Activated CD8-positive, alpha-beta memory T cell treated with anti-CD3 and anti-CD28 coated beads for 1 hour (primary cell): ENCODE measurements around the gene NUP155.
"Not testable (repeated sequence)": the region's sequence is repeated elsewhere in the genome, so short reads cannot be mapped to it uniquely, and the experiment has no call there.

Experiments
- DNase-seq, 2 donors: peaks; one replicate each; pipeline ENCODE4 v3.0.0-alpha.2; 2020; ENCODE audit warnings: low read depth in 1 of 2; ENCODE audit errors: extremely low read depth in 1 of 2

Gene NUP155

DNA sequence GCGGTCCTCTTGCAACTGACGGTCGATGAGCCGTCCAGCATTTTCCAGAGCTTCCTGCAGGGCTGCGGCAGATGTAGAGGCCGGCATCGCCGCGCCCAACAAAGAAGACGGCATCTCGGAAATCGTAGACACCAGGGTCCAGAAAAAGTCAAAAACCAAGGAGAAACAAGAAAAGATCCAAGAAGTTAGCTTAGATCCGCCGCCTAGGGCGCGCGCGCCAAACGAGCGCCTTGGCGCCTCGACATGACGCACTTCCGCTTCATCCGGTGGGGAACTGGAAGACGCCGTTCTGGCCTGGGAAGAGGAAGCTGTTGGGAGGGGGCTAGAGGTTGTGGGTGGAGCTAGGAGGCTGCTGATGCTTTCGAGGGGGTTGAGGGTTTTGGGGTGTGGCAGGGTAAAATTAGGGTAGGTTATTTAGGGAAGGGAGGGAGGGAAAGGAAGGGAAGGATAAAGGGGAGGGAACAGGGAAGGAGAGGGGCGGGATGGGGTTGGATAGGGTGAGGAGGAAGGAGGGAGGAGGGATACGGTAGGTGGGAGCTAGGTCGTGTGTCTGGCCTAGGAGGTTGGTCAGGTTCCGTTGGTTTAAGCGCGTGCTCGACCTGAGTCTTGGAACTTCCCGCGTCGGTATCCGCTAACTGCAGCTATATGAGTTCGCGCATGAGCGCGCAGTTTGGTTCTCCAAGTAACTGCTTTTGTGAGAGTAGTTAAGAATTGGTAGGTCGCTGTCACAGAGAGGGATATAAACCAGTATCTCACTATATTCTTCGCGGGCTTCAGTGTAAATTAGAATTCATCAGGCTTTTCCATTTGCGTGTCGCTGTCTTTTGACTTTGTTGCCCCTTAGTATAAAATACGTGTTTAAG lies at the start of gene NUP155:
TSS of gene NUP155 (minus strand) at position 243 of the 863 bp plus-strand sequence. CDS start at position 114, 129 bp downstream.
- peak; percentile 71 to 83 for DNase-seq

DNA sequence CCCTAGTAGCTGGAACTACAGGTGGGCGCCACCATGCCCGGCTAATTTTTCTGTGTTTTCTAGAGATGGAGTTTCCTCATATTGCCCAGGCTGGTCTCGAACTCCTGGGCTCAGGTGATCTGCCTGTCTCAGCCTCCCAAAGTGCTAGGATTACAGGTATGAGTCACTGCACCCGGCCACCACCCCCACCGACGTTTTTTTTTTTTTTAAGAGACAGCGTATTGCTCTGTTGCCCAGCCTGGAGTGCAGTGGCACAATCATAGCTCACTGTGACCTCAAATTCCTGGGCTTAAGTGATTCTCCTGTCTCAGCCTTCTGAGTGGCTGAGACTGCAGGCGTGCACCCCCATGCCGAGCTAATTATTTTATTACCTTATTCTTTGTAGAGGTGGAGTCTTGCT lies 46.4 kb upstream of the NUP155 start:
- no peak for DNase-seq

DNA sequence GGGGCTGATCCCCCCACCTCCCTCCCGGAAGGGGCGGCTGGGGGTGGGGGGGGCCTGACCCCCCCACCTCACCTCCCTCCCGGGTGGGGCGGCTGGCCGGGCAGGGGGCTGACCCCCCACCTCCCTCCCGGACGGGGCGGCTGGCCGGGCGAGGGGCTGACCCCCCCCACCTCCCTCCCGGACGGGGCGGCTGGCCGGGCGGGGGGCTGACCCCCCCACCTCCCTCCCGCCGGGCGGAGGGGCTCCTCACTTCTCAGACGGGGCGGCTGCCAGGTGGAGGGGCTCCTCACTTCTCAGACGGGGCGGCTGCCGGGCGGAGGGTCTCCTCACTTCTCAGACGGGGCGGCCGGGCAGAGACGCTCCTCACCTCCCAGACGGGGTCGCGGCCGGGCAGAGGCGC lies 44.5 kb upstream of the NUP155 start:
- not testable (repeated sequence) for DNase-seq

DNA sequence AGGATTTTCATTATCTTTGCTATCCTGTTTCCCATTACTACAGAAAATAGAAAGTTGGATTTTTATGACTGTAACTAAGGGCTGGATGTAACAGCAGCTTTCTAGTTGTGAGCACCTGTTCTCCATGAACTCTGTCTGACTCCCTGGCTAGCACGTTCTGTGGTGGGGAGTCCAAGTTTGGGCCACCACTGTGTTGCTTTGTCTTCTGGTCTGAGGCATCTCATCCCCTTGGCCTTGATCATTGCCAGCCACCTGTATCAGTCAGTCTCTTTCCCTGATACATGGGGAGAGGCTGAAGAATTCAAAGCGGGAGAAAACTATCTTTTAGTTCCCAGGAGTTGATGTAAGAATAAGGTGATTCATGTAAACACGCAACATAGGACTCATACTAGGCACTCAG lies 41.6 kb upstream of the NUP155 start:
- DNase-seq = no peak

DNA sequence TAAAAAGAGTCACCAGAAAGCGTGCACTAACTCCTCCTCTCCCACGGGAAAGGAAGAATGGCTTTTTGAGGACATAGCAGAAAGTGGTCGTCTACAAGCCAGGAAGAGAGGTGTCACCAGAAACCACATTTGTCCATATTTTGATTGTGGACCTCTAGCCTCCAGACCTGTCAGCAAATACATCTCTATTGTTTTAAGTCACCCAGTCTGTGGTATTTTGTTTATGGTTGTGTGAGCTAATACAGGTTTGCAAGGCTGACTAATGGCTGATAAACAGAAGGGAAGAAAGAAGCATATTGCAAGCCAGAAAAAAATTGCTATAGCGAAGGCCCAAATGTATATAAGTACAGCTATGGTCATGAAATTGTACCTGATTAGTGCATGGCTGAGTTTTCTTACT lies 29.6 kb upstream of the NUP155 start:
- DNase-seq = no peak

DNA sequence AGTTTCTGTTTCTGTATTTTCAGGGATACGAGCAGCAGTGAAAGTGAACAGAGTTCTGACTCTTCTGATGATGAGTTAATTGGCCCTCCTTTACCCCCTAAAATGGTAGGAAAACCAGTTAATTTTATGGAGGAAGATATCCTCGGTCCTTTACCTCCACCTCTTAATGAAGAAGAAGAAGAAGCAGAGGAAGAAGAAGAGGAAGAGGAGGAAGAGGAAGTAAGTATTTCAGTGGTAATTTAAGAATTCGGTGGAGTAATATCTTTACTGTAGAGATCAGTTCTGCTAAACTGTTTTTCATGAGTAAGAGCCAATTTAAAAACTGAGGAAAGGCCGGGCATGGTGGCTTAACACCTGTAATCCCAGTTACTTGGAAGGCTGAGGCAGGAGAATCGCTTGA lies 25.4 kb upstream of the NUP155 start:
- no peak for DNase-seq

DNA sequence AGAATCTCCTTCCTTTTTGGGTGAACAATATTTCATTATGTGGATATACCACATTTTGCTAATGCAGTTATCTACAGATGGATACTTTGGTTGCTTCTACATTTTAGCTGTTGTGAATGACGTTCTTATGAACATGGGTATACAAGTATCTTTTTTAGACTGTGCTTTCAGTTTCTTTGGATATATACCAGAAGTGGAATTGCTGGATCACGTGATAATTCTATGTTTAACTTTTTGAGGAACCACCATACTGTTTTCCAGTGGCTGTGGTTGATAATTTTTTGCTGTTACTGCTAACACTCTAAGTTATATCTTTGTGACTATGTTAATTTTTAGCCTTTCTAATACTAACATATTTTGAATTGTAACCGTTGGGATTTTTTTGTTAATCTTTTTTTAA lies 20.7 kb upstream of the NUP155 start:
- DNase-seq = no peak

DNA sequence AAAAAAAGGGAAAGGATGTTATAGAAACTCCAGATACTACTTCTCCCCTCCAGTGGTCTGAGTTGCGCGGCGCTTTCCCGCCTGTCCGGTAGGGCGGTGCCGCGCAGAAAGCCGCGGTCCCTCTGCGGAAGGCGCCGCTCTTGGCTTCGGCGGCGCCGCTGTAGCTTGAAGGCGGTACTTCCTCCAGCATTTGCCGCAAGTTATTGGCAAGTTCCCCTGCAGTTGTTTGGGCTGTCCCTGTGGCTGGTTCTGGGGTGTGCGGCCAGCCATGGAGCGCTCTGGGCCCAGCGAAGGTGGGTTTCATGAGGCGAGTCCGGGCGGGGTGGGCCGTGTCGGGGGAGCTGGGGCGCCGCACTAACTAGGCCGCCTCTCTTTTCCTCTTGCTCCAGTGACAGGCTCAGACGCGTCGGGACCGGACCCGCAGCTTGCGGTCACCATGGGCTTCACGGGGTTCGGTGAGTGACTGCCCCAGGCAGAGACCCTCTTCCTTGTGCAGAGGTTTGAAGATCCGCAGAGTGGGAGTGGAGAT lies 8.3 kb upstream of the NUP155 start, which contains the start of gene WDR70:
TSS of gene WDR70 (plus strand) at position 219 of the 529 bp plus-strand sequence. CDS start at position 269, 50 bp downstream.
- DNase-seq = peak; percentile 46 to 67

DNA sequence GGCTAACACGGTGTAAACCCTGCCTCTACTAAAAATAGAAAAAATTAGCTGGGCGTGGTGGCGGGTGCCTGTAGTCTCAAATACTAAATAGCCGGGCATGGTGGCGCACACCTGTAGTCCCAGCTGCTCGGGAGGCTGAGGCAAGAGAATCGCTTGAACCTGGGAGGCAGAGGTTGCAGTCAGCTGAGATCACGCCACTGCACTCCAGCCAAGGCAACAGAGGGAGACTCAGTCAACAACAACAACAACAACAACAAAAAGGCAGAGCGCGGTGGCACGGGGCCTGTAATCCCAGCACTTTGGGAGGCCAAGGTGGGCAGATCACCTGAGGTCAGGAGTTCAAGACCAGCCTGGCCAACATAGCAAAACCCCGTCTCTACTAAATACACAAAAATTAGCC lies 7.2 kb upstream of the NUP155 start:
- DNase-seq = not testable (repeated sequence)

DNA sequence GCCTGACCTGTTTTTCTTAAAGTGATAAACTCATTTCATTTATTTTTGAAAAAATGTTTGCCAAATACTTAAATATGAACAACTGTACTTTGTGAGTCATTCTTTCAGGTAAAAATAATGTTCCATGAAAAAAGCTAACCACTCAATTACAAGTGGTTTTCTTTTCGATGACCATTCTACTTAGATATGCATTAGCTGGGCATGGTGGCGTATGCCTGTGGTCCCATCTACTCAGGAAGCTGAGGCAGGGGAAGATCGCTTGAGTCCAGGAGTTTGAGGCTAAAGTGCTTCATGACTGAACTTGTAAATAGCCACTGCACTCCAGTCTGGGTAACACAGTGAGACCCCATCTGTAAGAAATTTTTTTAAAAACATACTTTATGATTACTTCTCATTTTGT lies 4.2 kb upstream of the NUP155 start:
- no peak for DNase-seq

DNA sequence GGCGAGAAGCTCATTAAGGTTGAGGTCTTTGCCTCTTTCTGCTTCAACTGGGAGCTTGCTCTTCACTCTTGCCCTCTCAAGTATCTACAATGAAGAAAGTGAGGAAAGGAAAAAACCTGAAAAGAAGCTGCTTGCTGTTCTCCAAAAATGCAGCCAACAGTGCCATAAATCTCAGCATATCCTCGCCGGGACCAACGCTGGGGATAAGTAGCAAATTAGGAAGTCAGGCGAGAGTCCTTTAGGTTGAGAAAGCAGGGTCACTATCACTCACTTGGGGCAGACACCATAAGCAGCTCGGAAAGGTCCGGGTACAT lies 399 bp downstream of the NUP155 start:
- no peak for DNase-seq

DNA sequence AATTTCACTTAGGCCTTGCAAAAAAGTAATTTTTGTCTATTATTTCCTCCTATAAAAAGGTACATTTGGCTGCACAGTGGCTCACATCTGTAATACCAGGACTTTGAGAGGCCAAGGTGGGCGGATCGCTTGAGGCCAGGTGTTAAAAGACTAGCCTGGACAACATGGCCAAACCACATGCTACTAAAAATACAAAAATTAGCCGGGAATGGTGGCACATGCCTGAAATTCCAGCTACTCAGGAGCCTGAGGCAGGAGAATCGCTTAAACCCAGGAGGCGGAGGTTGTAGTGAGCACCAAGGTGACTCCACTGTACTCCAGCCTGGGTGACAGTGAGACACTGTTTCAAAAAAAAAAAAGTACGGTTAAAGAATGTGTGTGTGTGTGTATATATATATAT lies 15.7 kb downstream of the NUP155 start:
- DNase-seq = no peak

DNA sequence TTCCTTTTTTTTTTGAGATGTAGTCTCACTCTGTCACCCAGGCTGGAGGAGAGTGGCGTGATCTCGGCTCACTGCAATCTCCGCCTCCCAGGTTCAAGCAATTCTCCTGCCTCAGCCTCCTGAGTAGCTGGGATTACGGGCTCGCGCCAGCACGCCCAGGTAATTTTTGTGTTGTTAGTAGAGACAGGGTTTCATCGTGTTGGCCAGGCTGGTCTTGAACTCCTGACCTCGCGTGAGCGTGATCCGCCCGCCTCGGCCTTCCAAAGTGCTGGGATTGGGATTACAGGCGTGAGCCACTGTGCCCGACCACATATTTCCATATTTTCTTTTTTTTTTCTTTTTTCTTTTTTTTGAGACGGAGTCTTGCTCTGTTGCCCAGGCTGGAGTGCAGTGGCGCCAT lies 28.2 kb downstream of the NUP155 start:
- DNase-seq = not testable (repeated sequence)

DNA sequence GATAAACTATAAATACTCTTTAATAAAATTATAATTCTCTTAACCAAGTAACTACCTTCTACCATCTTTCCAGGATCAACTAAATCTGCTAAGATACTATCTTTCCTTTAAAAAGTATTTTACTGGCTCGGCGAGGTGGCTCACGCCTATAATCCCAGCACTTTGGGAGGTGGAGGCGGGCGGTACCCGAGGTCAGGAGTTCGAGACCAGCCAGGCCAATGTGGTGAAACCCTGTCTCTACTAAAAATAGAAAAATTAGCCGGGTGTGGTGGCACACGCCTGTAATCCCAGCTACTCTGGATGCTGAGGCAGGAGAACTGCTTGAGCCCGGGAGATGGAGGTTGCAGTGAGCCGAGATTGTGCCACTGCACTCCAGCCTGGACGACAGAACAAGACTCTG lies 36.2 kb downstream of the NUP155 start:
- not testable (repeated sequence) for DNase-seq

DNA sequence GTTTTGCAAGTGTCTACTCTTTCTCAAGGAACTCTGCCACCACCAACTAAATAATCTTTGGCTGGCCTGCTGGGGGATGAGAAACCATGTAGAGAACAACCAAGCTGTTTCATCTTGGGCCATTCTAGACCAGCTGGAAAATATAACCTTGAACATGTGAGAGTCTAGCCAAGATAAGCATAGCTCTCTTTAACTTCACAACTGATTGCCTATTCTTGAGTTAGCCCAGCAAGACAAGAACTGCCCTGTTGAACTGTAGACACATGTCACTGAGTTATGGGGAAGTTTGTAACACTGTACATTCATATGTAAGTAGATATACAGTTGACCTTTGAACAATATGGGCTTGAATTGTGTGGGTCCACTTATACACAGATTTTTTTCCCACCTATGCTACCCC lies 44.4 kb downstream of the NUP155 start:
- DNase-seq = no peak

DNA sequence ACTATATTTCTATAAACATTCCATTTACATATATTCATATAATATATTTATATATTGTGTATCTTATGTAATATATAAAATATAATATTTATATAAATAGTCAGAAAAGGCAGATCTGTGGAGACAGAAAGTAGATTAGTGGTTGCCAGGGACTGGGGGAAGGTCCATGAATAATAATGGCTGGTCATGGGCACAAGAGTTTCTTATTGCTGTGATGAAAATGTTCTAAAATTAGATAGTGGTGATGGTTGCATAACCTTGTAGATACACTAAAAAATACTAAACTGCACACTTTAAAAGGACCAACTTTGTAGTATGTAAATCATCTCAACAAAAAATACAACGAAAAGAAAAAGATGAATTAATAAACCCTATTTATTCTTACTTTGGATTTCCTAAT lies 47.3 kb downstream of the NUP155 start:
- no peak for DNase-seq

DNA sequence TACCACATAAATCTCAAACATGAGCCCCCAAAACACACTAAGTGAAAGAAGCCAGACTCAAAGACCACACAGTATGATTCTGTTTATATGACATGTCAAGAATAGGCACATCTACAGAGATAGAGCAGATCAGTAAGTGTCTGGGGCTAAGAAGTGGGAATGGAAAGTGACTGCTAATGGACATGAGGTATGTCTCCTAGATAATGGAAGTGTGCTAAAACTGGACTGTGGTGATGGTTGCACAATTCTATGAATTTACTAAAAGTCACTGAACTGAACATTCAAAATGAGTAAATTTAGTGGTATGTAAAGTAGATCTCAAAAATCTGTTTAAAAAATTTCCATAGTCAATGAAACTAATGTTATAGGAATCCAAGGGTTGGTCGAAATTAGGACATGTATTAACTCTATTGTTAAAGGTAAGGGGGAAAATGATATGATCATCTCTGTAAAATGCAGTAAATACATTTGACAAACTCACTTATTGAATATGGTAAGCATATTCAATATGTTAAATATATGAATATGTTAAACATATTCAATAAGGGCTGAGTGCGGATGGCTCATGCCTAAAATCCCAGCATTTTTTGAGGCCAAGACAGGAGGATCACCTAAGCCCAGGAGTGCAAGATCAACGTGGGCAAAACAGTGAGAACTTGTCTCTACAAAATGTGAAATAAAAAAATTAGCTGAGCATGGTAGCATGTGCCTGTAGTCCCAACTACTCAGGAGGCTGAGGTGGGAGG lies 51.7 kb downstream of the NUP155 start:
- DNase-seq = no peak

DNA sequence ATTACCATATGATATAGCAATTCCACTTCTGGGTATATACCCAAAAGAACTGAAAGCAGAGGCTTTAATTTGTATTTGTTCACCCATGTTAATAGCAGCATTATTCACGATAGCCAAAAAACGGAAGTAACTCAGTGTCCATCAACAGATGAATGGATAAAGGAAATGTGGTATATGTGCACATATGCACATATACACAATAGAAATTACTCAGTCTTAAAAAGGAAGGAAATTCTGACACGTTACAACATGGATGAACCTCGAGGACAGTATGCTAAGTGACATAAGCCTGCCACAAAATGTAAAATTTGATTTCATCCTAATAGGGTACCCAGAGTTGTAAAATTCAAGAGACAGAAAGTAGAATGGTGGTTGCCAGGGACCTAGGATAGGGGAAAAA lies 54.9 kb downstream of the NUP155 start:
- DNase-seq = no peak

DNA sequence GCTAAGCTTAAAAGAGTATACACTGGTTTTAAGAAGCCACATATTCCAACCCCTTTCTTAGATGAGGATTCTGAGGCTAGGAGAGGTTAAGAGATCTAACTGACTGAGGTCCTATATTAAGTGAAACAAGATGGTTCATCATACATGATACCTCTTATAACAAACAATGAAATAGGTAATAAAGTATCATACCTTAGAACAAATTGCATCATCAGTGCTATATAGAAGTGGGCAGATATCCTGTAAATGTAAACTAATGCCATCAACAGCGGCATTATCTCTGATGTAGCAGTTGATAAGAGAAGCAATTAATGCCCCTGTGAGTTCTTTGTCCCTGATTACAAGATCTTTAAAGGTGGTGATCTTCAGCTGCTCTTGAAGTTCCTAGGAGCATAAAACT lies 60.5 kb downstream of the NUP155 start:
- DNase-seq = no peak

DNA sequence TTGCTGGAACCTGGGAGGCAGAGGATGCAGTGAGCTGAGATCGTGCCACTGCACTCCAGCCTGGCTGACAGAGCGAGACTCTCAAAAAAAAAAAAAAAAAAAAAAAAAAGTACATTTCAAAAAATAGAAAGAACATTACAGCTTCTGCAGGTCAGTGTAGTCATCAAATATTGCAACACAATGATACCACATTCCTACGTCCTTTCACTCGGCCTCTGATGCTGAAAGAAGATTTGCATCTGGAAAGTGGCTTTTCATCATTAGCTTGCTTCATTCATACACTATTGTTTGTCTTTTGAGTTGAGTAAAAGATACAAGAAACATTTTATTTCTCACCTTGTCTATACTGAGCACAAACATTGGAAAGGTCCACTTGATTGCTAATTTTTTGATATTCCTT lies 62.1 kb downstream of the NUP155 start:
- DNase-seq = no peak

DNA sequence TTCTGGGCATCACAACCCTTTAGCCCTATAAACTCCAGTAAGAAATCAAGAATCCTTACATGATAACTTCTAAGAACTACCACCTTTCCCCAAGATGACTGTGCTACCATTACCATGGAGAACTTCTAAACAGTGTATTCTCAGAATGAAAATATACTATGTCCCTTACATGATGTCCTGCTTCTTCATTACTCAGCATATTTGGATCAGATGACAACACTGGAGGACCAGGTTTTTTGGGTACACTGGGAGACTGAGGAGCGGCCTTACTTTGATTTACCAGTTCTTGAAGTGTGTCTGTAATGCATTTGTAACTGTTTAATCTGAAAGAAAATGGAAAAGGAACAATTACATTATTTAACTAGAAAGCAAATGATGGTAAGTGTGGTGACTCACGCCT lies 66.0 kb downstream of the NUP155 start:
- no peak for DNase-seq

DNA sequence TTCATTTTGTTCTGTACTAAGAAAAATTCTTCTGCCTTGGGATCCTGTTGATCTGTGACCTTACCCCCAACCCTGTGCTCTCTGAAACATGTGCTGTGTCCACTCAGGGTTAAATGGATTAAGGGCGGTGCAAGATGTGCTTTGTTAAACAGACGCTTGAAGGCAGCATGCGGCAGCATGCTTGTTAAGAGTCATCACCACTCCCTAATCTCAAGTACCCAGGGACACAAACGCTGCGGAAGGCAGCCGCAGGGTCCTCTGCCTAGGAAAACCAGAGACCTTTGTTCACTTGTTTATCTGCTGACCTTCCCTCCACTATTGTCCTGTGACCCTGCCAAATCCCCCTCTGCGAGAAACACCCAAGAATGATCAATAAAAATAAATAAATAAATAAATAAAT lies 74.6 kb downstream of the NUP155 start:
- not testable (repeated sequence) for DNase-seq
